ENCODE data around the gene OR51B5. TPM values are rescaled to one million over a fixed set of nuclear protein-coding genes. Genes with fewer than 3 reads are reported as not detected.

OR51B5 gene
- total and polyA plus RNA-seq, 10 of the 15 experiments (the other 5 are each of a cell fraction or from before 2014, with no cell fraction given), result 0.04 to 2.1 (median 0.17) TPM; not detected in 6

GRCh38 chr11:5383576-5383975 lies 40.3 kb upstream of the OR51B5 start, which contains the start of gene OR51M1:
Gene OR51M1, plus strand, starts transcription at chr11:5383812. Its CDS starts 5,587 bp downstream, at chr11:5389399.
- SMC1A ChIA-PET (ENCODE audit: uncharacterized antibody, unreplicated experiment), result no interaction called here
- DNase-seq (ENCODE audit: low read depth, low spot score) (no peak), FAIRE-seq (no peak), ATAC-seq (no peak)
- WGBS (ENCODE audit: insufficient coverage, insufficient replicate concordance, low lambda C conversion rate, missing lambda C conversion rate), result 0% methylated on average over 1 of the region's 1 CpG
- Histone ChIP-seq H3K36me3 (ENCODE audit: control insufficient read depth in 2 of 2, insufficient read depth in 2 of 2, low read length in 1 of 2) (no peaks in the 10 kb centered on the region), H3K4me3 (no peak within 1 kb of the TSS), H3K79me2 (ENCODE audit: control insufficient read depth, insufficient read depth, low read length) (no peaks in the 10 kb centered on the region), H2AFZ (ENCODE audit: control insufficient read depth, low read depth, low read length) (no peak within 1 kb of the TSS), H3K9me3 (replicated peaks; ENCODE audit: control insufficient read depth, insufficient read depth, low read length) (no peaks in the 10 kb centered on the region), H3K27me3 (replicated peaks in 1 of 2; ENCODE audit: control insufficient read depth in 2 of 2, insufficient read depth in 2 of 2, low read length in 1 of 2) (no peaks in the 10 kb centered on the region), H3K4me2 (ENCODE audit: control insufficient read depth, insufficient read depth) (no peak within 1 kb of the TSS), H3K9ac (ENCODE audit: control insufficient read depth, insufficient read depth, low read length) (no peak within 1 kb of the TSS), H3K4me1 (ENCODE audit: control insufficient read depth, insufficient read depth, low read length) (no peaks in the 10 kb centered on the region), H4K20me1 (ENCODE audit: control insufficient read depth, insufficient read depth) (no peaks in the 10 kb centered on the region), H3K27ac (ENCODE audit: control insufficient read depth, insufficient read depth) (no peak within 1 kb of the TSS)
- intact Hi-C loops (cut with micrococcal nuclease; ENCODE audit: unreplicated experiment), result loop anchor here (5.0 kb wide), 3 partner anchors 424 to 1196 kb away; partner anchors contain the start of gene OR52N2
- no TSS peak for BruUV-seq (replicated peaks)
- CTCF ChIA-PET, result interaction anchor here (1.5 kb wide), 1 partner anchor 259 kb away, joined by 4 read pairs; no protein-coding TSS in a partner anchor
- in situ Hi-C loops (cut with MboI), result loop anchor here (5.0 kb wide), 1 partner anchor 261 kb away; no protein-coding TSS in a partner anchor
- POLR2A ChIA-PET, result no interaction called here
- RAD21 ChIA-PET (ENCODE audit: unreplicated experiment), result interaction anchor here (0.6 kb wide), 1 partner anchor 259 kb away, joined by 3 read pairs; no protein-coding TSS in a partner anchor
- TF ChIP-seq NR2C2 (IDR thresholded peaks at IDR 0.05; ENCODE audit: borderline replicate concordance, control insufficient read depth, insufficient read length, low read depth) (no peak), SUZ12 (IDR thresholded peaks at IDR 0.05; ENCODE audit: unreplicated experiment) (no peak), DPF2 (IDR thresholded peaks at IDR 0.05) (no peak), TCF3 (IDR thresholded peaks at IDR 0.05; ENCODE audit: borderline replicate concordance, insufficient read depth, low read depth, low read length) (no peak), E2F4 (IDR thresholded peaks at IDR 0.05; ENCODE audit: low read depth, low read length) (no peak), HDGF (IDR thresholded peaks at IDR 0.05) (no peak), EP300 (IDR thresholded peaks at IDR 0.05; ENCODE audit: borderline replicate concordance in 1 of 2, control insufficient read depth in 1 of 2, low read depth in 2 of 2, low read length in 2 of 2) (no peak), ZBTB33 (IDR thresholded peaks at IDR 0.05) (no peak), JUNB (IDR thresholded peaks at IDR 0.05) (no peak), YY1 (IDR thresholded peaks at IDR 0.05; ENCODE audit: low read depth, low read length) (no peak), SMC3 (IDR thresholded peaks at IDR 0.05; ENCODE audit: borderline replicate concordance, low read length) (no peak), REST (IDR thresholded peaks at IDR 0.05; ENCODE audit: low read depth, low read length) (no peak), ESRRA (IDR thresholded peaks at IDR 0.05; ENCODE audit: low read length) (no peak), CBX3 (IDR thresholded peaks at IDR 0.05; ENCODE audit: borderline replicate concordance, low read depth) (no peak)

Data from GM12878 (cell line).